ENCODE results near the gene CRTC3.

GRCh38 chr15:90648137-90649070, 118.7 kb downstream of the CRTC3 start:
- TF ChIP-seq, protein P1, sequence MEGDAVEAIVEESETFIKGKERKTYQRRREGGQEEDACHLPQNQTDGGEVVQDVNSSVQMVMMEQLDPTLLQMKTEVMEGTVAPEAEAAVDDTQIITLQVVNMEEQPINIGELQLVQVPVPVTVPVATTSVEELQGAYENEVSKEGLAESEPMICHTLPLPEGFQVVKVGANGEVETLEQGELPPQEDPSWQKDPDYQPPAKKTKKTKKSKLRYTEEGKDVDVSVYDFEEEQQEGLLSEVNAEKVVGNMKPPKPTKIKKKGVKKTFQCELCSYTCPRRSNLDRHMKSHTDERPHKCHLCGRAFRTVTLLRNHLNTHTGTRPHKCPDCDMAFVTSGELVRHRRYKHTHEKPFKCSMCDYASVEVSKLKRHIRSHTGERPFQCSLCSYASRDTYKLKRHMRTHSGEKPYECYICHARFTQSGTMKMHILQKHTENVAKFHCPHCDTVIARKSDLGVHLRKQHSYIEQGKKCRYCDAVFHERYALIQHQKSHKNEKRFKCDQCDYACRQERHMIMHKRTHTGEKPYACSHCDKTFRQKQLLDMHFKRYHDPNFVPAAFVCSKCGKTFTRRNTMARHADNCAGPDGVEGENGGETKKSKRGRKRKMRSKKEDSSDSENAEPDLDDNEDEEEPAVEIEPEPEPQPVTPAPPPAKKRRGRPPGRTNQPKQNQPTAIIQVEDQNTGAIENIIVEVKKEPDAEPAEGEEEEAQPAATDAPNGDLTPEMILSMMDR (IDR thresholded peaks at IDR 0.05): peak; percentile 77 to 89 (median 87)
- no peak for TF ChIP-seq POLR2A (IDR thresholded peaks at IDR 0.05)
